Ovary (tissue), 9 donors: Measurements from ENCODE around the gene BBS7. TPM values are rescaled to one million over a fixed set of nuclear protein-coding genes. Genes with fewer than 3 reads are reported as not detected.

Experiments
- DNase-seq, 5 donors: peaks; one replicate each; pipeline ENCODE4 v3.0.0-alpha.2; 2019 to 2020
- H3K27ac ChIP-seq, 2 donors: fragments of 200-600 bp; one replicate each; pipeline versions ENCODE4 v1.5.1 to v1.8.0; 2019 to 2022
- H3K27me3 ChIP-seq: fragments of 200-600 bp; one replicate; pipeline ENCODE4 v1.8.0; 2022
- H3K36me3 ChIP-seq: fragments of 200-600 bp; sonication (generic); one replicate; pipeline ENCODE4 v1.5.1; 2019
- H3K4me1 ChIP-seq: one replicate; pipeline ENCODE4 v1.8.1; 2013; ENCODE audit warnings: mild to moderate bottlenecking, moderate library complexity; ENCODE audit not compliant: insufficient read depth
- H3K4me3 ChIP-seq: fragments of 200-600 bp; sonication (generic); one replicate; pipeline ENCODE4 v1.5.1; 2017
- H3K9me3 ChIP-seq, 2 donors: fragments of 200-600 bp in 1 of 2; sonication (generic) in 1 of 2; one replicate each; pipeline versions ENCODE4 v1.5.1 to v1.8.1; 2013 to 2019; ENCODE audit warnings: mild to moderate bottlenecking in 1 of 2, moderate library complexity in 1 of 2
- EP300 ChIP-seq: sonication (generic); formaldehyde crosslinking; IDR thresholded peaks from one replicate; pipeline ENCODE4 v1.6.1; 2017; ENCODE audit warnings: antibody characterized with exemption
- POLR2A ChIP-seq: fragments of 450-650 bp; IDR thresholded peaks from one replicate; pipeline ENCODE4 v1.6.1; 2017; ENCODE audit warnings: antibody characterized with exemption, mild to moderate bottlenecking, moderate library complexity
- WGBS, 3 donors: extraction: QIAGEN DNeasy Blood & Tissue Kit in 1 of 3; methylation state at CpG; one replicate each; pipeline versions ENCODE4 v1.1.5 to v1.1.7; 2013 to 2017; 5-methylcytosine and 5-hydroxymethylcytosine counted together
- intact Hi-C, 4 donors: fragments of 100-400 bp; cut with DNase I; formaldehyde crosslinking; loops; one replicate each; pipeline versions ENCODE4 v1.11.0 to v1.15.1; 2022 to 2023
- polyA plus RNA-seq, 2 donors: library from polyadenylated mRNA; stranded (reverse); fragments of 200-250 nt in 1 of 2; fragments of 350-450 nt in 1 of 2; fragmentation: Illumina TruSeq in 1 of 2; extraction: RNeasy Lipid Tissue Mini Kit (QIAGEN cat#74804) in 1 of 2; gene quantifications; one replicate each; pipeline ENCODE4 v1.2.3, GENCODE V29; 2013 to 2014
- total RNA-seq, 7 donors: library from RNA; depleted of rRNA in 2 of 7; stranded (reverse); fragments of >200 nt in 2 of 7; fragmentation: NEBNext Ultra II Directional in 3 of 7; extraction: Animal tissue kit (Norgen Biotek cat#: 25700) in 3 of 7; gene quantifications; one replicate each; pipeline versions ENCODE4 v1.1.0 to v1.2.4, GENCODE V29; 2016 to 2023
- TF ChIP-seq, protein P1 (sequence below), 3 donors: fragments of 450-650 bp in 2 of 3; fragments of 200-600 bp in 1 of 3; IDR thresholded peaks; one replicate each; pipeline versions ENCODE4 v1.5.1 to v1.8.0; 2016 to 2022; ENCODE audit warnings: antibody characterized with exemption in 3 of 3, mild to moderate bottlenecking in 1 of 3
- donor health status: DM: no; HTN: no; CAD: no; lungs with moderate emphysema.
- donor health status: DM: no; HTN: no; CAD: no.
- donor health status: Bipolar disorder and iron deficiency.
- donor health status: DM: yes; HTN: yes; CAD: no.
- donor health status: DM: no; HTN: no; CAD: no.
- donor health status: DM: yes; HTN: yes; CAD: no.

BBS7 gene
- total and polyA plus RNA-seq, 9 donors, result 9.6 to 21.2 (median 19.1) TPM

DNA sequence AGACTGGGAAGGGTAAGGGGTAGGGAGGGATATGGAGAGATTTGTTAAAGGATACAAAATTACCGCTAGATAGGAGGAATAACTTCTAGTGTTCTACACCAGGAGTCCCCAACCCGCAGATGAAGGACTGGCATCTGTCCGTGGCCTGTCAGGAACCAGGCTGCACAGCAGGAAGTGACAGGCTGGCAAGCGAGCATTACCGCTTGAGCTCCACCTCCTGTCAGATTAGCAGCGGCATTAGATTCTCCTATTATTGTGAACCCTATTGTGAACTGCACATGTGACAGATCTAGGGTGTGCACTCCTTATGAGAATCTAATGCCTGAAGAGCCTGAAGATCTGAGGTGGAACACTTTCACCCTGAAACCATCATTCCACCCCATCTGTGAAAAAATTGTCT lies 27.9 kb upstream of the BBS7 start:
- Histone ChIP-seq H3K27ac (no peak overlapping the region), H3K27me3 (no peaks in the 10 kb centered on the region), H3K4me3 (no peak overlapping the region), H3K36me3 (no peaks in the 10 kb centered on the region), H3K9me3 (no peaks in the 10 kb centered on the region), H3K4me1 (no peaks in the 10 kb centered on the region)
- 58 to 63% (median 61%) methylated on average over 6 of the region's 6 CpGs for WGBS, 3 donors
- intact Hi-C loops, result no loop called here
- TF ChIP-seq, protein P1, sequence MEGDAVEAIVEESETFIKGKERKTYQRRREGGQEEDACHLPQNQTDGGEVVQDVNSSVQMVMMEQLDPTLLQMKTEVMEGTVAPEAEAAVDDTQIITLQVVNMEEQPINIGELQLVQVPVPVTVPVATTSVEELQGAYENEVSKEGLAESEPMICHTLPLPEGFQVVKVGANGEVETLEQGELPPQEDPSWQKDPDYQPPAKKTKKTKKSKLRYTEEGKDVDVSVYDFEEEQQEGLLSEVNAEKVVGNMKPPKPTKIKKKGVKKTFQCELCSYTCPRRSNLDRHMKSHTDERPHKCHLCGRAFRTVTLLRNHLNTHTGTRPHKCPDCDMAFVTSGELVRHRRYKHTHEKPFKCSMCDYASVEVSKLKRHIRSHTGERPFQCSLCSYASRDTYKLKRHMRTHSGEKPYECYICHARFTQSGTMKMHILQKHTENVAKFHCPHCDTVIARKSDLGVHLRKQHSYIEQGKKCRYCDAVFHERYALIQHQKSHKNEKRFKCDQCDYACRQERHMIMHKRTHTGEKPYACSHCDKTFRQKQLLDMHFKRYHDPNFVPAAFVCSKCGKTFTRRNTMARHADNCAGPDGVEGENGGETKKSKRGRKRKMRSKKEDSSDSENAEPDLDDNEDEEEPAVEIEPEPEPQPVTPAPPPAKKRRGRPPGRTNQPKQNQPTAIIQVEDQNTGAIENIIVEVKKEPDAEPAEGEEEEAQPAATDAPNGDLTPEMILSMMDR (IDR thresholded peaks at IDR 0.05), result no peak
- TF ChIP-seq POLR2A, result no peak
- TF ChIP-seq EP300, result no peak
- DNase-seq, result no peak

DNA sequence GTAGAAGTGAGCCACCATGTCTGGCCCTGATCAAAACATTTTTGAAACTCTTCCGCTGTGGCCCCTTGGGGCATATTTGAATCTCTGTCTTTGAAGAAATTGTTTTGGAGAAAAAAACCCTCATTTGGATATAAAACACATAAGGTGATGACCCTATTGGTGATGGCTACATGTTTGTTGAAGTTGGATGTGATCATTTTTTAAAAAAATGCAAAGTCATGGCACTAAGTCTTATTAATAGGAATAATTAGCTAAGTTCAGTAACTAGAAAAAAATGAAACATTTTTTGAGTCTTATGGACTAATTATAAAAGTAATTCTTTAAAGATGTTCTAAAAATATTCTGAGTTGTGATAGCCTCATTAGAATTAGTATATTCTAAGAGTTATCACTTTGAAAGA lies 17.9 kb upstream of the BBS7 start:
- Histone ChIP-seq H3K27me3 (no peaks in the 10 kb centered on the region), H3K9me3 (no peaks in the 10 kb centered on the region), H3K4me3 (no peak overlapping the region), H3K36me3 (no peaks in the 10 kb centered on the region), H3K4me1 (no peaks in the 10 kb centered on the region), H3K27ac (no peak overlapping the region)
- intact Hi-C loops, result no loop called here
- TF ChIP-seq POLR2A, result no peak
- TF ChIP-seq, protein P1 (IDR thresholded peaks at IDR 0.05), result no peak
- no peak for TF ChIP-seq EP300
- DNase-seq, result no peak
- 97 to 100% (median 97%) methylated on average over 1 of the region's 1 CpG for WGBS, 3 donors

DNA sequence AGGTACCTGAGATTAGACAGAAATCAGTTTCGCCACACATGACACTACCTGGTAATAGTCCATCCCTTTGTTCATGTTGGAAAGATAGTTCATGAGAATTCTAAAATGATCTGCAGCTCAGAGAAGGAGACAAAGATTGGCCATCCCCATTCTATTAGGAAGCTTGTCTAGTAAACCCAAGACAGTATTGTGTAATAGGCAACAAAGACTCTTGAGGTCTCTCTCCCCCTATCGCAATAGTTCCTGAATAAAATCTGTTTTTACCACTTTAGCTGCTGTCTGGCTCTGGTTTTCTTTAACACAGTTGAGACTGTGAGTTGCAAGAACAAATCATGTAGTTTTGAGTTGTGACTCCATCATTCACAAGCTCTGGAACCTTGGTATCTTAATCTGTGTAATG lies 14.8 kb upstream of the BBS7 start:
- H3K36me3 ChIP-seq, result no peaks in the 10 kb centered on the region
- H3K4me1 ChIP-seq, result no peaks in the 10 kb centered on the region
- no peak for DNase-seq
- intact Hi-C loops, result no loop called here
- no peak overlapping the region for H3K27ac ChIP-seq
- H3K9me3 ChIP-seq, result no peaks in the 10 kb centered on the region
- no peak overlapping the region for H3K4me3 ChIP-seq
- TF ChIP-seq POLR2A, result no peak
- no peak for TF ChIP-seq EP300
- TF ChIP-seq, protein P1 (IDR thresholded peaks at IDR 0.05), result no peak
- no peaks in the 10 kb centered on the region for H3K27me3 ChIP-seq
- WGBS, 3 donors, result 92 to 96% (median 93%) methylated on average over 2 of the region's 2 CpGs

DNA sequence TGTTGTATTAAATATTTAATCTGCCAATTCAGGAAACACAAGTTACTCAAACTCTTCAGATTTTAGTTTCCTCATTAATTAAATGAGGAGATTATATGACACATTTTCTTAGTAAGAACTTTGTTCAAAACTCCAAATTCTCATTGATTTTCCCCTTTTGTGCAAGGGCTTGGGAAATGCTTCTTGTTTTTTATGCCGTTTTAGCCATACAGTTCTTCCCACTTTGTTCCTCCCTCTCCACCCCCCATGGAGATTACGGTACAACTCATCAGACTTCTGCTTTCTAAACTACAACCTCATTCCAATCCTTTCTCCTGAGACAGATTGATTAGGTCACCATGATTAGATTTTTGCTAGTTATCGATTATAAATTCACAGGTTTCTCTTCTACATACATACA lies 10.9 kb upstream of the BBS7 start:
- DNase-seq, result no peak
- WGBS, 3 donors, result 81 to 88% (median 83%) methylated on average over 3 of the region's 3 CpGs

More for the DNA sequence above, 10.9 kb upstream of the BBS7 start:
- intact Hi-C loops, result no loop called here
- Histone ChIP-seq H3K27ac (no peak overlapping the region), H3K27me3 (no peaks in the 10 kb centered on the region), H3K9me3 (no peaks in the 10 kb centered on the region), H3K4me3 (no peak overlapping the region), H3K36me3 (no peaks in the 10 kb centered on the region), H3K4me1 (no peaks in the 10 kb centered on the region)
- no peak for TF ChIP-seq EP300
- TF ChIP-seq, protein P1 (IDR thresholded peaks at IDR 0.05), result no peak
- TF ChIP-seq POLR2A, result no peak
